Activated CD8-positive, alpha-beta memory T cell treated with anti-CD3 and anti-CD28 coated beads for 1 hour (primary cell): ENCODE results near the gene PRPH.
"Not testable (repeated sequence)": the region's sequence is repeated elsewhere in the genome, so short reads cannot be mapped to it uniquely, and the experiment has no call there.

Experiments used
- DNase-seq, 2 donors: peaks; one replicate each; pipeline ENCODE4 v3.0.0-alpha.2; 2020; ENCODE audit warnings: low read depth in 1 of 2; ENCODE audit errors: extremely low read depth in 1 of 2

The PRPH gene

DNA sequence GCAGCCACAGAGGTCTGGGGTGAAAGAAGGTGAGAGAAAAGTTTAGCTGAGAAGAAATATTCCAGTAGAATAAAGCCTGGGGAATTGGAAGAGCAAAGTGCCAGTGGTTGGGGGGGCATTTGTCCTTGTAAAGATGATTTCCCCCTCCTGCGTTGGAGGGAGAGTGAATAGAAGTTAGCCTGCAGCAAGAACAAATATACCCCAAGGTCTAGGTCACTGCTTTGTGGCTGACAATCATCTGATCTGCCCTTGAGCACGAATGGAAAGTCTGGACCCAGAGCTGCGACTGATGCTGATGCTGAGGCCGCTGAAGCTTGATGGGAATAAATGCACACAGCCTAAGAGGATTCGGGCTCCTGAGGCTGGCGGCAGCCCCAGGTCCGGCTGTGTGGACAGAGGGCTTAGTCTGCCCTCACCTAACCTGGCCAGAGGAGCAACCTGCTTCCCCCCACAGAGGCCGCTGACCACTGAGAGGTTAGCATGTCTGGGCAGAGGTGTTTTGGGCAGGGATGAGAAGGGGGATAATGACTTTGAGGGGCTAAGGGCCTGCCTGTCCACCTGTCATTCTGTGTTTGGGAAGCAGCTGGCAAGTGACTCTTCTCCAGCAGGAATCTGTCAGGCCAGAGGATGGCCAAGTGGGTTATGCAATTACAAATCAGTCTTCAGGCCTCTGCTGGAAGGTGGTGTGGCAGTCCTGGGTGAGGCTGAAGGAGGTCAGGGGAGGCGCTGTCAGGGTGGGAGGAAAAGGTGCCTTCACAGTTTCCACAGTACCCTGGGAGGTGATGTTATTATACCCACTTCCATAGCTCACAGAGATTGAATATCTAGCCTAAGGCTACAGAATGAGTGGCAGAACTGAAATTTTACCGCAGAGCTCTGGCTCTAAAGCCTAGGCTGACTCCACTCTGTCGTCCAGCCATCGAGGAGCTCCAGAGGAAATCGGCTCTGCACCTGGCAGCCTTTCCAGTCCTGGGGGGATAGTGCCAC, 18.4 kb upstream of the PRPH start:
- no peak for DNase-seq

DNA sequence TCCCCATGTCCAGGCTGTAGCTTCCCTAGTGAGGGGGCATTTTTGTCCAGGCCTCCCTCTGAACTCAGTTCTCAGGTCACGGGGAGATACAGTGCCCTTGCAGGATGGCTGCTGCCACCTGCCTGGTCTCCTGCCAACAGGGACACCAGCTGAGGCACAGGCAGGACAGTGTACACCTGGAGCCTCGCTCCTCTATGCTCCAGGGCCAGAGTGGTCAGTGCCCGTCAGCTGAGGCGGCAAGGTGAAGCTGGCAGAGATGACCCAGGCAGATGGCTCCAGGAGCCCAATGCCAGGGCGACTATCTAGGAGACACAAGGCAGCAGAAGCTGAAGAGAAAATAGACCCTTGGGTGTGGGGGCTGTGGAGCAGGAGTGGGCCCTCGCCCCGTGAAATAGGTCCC, 17.5 kb upstream of the PRPH start:
- no peak for DNase-seq

DNA sequence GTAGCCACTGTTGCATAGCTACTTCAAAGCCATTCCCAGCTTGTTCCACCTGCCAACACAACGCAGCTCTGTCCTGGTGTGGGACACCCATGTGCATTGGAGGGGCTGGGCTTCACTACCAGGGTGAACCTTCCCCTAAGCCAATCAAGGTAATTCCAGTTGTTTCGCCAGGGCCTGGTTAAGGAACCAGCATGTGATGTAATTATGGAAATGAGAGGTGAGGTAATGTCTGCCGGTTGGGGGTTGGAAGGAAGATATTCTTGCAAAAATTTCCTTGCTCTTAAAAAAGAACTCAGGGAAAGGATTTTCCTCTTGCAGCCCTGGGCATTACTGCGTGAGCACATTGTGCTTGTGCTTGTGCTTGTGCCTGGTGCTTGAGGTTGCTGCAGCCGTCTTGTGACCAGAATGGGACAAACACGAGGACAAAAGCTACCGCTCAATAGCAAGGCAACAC, 15.2 kb upstream of the PRPH start:
- DNase-seq, result no peak

DNA sequence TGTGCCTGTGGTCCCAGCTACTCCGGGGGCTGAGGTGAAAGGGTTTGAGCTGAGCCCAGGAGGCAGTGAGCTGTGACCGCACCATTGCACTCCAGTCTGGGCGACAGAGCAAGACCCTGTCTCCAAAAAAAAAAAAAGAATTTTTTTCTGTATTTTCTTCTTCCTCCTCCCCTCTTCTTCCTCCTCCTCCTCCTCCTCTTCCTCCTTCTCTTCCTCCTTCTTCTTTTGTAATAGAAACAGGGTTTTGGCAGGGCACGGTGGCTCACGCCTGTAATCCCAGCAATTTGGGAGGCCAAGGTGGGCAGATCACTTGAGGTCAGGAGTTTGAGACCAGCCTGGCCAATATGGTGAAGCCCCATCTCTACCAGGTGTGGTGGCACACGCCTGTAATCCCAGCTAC, 14.4 kb upstream of the PRPH start:
- not testable (repeated sequence) for DNase-seq

DNA sequence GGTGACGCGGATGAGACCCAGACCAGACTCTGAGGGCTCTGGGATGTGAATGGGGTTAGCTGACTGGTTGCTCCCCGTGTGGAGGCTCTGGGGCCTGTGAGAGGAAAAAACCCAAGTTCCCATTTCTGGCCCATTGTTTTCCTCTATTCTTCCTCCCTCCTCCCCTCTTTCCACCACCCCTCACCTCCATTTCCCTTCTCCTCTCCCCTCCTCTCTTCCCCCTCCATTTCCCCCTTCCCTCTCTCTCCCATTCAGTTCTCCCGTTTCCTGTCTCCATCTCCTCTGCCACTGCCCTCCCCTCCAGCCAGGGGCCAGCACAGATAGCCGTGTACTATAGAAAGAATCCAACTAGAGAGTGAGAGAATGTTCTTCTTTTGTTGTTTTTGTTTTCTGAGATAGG, 12.6 kb upstream of the PRPH start:
- no peak for DNase-seq

DNA sequence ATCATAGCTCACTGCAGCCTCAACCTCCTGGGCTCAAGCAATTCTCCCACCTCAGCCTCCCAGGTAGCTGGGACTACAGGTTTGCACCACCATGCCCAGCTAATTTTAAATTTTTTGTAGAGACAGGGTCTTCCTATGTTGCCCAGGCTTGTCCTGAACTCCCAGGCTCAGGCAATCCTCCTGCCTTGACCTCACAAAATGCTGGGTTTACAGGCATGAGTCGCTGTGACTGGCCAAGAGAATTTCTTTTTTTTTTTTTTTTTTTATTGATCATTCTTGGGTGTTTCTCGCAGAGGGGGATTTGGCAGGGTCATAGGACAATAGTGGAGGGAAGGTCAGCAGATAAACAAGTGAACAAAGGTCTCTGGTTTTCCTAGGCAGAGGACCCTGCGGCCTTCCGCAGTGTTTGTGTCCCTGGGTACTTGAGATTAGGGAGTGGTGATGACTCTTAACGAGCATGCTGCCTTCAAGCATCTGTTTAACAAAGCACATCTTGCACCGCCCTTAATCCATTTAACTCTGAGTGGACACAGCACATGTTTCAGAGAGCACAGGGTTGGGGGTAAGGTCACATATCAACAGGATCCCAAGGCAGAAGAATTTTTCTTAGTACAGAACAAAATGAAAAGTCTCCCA, 12.1 kb upstream of the PRPH start:
- DNase-seq, result not testable (repeated sequence)

DNA sequence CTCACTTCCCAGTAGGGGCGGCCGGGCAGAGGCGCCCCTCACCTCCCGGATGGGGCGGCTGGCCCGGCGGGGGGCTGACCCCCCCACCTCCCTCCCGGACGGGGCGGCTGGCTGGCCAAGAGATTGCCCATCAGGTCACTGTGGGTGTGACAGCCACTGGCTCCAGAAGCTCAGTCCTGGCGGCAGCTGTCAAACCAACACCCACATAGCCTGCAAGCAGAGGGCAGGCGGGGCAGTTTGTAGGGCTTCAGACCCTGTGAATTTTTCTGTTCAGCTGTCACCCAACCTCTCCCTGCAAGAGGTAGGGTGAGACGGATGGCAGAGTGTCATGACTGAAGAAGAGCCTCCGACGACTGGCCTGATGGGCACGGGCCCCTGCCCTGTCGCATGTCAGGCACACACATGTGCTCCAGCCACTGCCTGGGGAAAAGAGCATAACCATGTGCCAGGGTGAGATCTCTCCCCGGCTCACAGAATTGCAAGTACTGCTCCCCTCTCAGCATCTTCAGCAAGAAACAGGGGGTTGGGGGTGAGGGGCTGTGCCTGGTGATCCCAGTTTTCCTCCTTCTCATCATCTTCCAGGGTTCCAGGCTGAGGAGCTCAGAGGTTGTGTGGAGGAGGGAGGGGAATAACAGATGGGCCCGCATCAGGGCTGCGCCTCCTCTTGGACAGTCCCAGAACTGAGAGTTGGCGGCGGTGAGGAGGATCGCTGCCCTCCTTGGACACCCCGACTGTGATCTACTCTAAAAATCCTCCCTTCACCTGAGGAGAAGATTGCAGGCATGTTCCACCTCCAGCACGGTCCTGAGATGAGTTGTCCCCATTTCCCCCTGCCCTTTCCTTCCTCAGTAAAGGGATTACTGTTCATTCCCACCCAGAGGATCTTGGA, 11.2 kb upstream of the PRPH start:
- DNase-seq, result no peak

DNA sequence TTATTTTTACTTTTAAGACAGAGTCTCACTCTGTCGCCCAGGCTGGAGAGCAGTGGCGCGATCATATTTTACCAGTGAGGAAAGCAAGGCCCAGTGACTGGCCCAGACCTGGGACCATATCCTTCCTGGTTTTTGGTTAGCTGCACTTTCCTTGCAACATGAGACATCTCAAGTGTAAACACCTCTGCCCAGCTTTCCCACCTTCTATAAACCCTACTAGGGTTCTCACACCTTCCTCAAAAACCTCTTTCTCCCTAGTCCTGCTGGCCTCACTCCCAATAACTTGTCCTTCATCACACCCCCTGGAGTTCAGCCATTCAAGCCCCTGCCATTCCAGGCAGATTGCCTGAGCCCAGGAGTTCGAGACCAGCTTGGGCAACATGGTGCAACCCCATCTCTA, 10.3 kb upstream of the PRPH start:
- DNase-seq, result no peak

DNA sequence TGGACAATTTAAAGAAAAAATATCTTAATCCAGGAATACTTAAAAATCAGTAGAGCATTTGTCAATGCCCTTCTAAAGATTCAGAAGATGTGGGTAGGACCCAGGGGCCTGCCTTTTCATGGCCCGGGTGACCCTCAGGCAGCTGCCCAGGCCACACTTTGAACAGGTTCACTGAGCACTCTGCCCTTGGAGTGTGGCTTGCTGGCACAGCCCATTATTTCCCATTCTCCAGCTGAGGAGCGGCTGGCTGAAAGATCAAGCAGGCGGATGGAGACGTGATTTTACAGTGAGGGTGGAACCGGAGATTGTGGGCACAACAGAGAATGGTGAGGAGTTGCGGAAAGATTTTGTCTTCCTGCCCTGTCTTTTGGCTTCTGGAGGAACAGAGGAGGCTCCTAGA, 7.1 kb upstream of the PRPH start:
- DNase-seq, result no peak

DNA sequence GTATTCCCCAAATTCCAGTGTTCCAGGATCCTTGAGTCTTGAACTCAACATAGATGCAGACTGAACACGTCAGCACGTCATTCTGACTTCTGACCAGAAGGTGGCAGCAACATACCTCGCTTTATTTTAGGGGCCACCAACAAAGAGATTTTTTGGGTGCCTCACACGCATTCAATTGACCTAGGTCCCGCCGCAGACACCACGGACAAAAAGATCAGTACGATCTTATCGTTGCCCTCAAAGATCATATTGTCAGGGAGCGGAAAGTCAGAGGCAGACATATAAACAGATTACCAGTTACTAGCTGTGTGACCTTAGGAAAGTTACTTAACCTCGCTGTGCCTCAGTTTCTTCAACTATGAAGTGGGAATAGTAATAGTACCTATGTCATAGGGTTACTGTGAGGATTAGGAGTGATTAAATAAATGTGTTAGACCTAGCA, 6.5 kb upstream of the PRPH start:
- peak in 1 of 2 donors; percentile 42 for DNase-seq

DNA sequence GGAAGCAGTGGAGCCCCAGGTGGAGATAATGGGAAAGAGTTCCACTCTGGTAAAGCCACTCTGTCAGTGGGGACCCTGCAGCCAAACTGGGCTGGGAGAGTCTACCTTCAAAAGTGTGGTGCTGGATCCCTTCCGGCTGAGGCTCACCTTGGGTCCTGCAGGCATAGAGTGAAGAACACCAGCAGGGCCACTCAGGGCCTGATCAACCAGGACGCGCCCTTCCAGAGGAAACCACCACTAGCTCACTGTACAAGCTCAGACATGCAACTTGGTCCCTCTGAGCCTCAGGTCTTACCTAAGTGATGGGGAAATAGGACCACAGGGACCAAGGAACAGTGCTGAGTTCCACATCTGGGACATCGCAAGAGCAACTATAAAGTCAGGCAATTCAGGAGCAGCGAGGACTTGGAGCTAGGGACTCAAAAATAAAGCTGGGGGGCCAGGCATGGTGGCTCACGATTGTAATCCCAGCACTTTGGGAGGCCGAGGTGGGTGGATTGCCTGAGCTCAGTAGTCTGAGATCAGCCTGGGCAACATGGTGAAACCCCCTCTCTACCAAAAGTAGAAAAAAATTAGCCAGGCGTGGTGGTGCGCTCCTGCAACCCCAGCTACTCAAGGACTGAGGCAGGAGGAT, 5.9 kb upstream of the PRPH start:
- DNase-seq, result no peak

DNA sequence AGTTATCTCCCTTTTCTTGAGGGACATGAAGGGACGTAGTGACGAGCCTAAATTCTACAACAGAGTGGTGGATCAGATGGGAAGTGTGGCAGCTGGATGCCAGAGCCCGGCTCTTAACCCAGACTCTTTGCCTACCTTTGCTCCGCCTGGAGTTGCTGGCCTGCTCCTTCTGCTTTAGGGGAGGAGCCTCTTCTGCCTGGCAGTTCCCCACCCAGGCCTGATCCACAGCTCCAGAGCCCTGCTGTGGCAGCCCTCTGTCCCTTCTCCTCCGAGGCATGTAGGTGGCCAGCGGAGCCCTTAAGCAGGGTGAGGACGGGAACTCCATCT, 2.3 kb upstream of the PRPH start:
- no peak for DNase-seq

DNA sequence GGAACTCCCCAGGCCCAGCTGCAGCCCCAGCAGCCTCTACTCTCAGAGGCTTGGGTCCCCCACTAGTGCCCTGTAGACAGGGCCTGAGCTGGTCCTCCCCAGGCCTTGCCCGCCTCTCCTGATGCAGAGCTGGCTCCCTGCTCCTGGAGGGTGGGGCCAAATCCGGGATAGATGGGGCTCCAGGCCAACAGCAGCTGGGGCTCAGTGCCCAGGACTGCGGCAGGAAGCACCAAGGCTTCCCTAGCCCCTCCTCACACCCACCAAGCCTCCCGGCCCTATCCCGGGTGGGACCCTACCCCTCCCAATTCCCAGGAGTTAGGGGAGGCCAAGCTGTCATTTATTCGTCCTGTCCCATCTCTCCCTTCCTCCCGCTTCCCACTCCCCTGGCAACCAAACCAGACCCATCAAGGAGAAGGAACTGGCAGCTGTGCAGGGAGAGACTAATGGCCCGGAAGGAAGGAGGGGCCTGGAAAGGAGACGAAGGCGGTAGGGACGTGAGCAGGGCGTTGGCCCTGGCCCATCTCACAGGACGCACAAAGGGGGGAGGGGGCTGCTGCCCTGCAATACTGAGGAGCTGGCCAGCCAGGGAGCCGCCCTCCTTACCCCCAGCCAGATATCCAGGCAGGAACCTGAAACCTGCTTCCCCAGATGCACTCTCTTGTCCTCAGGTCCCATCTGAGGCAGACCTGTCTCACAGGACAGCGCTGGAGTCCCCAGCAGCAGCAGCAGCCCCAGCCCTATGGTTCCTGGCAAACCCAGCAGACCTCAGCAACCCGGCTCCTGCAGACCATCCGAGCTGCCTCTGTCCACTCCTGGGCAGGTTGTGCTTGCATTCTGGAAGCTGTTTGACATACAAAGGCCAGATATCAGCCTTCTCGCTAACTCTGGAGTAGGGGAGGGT, 1.6 kb upstream of the PRPH start:
- DNase-seq, result no peak

DNA sequence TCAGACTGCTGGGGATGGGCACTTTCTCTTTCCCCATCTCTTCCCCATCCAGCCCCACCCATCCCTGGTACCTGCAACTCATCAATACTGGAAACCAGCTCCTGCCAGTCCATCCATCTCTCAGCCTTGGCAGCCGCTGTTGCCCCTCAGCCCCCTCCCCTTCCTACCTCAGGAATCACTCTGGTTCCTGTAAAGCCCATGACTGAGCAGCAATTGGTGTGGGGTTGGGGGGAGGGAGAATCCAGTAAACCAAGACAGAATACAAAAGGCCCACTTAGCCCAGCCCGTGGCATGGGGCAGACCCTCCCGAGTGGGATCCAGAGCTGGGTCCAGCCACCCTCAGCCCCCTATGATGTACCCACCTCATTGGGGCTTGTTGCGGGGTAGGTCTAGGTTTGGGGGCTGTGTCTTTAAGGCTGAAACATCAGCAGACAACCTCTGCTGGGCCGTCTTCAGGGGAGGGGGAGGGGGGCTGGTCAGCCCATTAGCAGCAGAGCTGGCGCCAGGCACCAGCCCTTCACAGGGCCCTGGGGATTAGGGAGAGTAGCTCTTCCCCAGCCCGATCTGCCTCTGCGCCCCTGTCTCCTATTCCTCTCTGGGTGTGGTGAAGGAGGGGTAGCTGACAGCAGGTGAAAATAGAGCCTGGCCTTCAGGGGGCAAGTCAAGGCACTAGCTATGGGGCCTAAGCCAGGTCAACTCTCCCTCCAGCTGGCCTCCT, 702 bp upstream of the PRPH start:
- no peak for DNase-seq

DNA sequence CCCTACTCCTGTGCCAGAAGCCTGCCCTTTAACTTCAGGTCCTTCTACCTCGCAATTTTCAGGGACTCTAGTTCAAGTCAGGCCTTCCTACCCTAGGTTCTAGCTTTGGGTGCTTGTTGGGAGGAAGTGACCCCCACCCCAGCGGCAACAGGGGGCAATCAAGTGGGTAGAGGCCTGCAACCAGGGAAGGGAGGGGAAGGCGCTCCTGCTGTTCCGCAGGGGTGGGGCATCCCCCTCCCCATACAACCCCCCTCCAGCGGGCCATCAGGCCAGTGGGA, 204 bp upstream of the PRPH start:
- no peak for DNase-seq

DNA sequence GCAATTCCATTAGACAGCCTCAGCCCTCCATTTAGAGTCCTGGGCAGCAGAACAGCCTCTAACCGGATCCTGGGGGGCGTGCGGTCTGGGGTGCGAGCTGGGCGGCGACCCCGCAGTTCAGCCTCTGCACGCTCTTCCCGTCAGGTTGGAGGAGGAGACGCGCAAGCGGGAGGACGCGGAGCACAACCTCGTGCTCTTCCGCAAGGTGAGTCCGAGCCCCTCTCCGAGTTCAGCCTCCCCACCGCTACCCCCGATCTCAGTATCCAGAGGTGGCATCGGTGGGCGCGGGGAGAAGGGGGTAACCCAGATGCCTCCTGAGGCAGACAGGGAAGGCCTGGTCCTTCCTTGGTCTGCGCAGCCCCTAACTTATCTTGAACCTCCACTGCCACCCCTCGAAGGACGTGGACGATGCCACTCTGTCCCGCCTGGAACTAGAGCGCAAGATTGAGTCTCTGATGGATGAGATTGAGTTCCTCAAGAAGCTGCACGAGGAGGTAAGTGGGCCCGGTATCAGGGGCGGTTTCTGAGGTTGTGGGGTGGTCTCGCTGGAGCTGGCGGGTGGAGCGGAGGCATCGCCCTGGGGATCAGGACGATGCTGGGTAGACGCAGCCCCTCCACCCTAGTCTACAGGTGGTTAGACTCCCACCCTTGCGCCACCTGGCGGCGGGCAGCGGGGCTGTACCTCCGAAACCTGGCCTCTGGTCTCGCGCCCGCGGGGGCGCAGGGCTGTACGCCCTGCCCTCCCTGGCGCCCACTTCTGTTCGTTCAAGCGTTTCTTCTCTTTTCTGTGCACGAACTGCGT, 1.3 kb downstream of the PRPH start:
- peak in 1 of 2 donors; percentile 53 for DNase-seq

DNA sequence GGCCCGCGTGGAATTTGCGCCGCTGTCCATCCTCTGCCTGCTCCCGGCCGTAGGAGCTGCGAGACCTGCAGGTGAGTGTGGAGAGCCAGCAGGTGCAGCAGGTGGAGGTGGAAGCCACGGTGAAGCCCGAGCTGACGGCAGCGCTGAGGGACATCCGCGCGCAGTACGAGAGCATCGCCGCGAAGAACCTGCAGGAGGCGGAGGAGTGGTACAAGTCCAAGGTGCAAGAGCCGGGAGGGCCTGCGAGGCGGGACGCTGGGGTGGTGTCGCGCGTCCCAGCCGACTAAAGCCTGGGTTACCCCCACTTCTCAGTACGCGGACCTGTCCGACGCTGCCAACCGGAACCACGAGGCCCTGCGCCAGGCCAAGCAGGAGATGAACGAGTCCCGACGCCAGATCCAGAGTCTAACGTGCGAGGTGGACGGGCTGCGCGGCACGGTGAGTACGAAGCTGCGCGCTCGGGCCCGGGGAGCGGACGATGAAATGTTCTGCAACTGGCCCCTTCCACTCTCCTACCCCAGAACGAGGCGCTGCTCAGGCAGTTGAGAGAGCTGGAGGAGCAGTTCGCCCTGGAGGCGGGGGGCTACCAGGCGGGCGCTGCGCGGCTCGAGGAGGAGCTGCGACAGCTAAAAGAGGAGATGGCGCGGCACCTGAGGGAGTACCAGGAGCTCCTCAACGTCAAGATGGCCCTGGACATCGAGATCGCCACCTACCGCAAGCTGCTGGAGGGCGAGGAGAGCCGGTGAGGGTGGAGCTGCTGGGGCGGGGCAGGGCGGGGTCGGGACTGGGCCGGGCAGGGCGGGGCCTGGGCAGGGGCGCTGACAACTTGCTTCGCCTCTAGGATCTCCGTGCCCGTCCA, 2.1 kb downstream of the PRPH start:
- no peak for DNase-seq

DNA sequence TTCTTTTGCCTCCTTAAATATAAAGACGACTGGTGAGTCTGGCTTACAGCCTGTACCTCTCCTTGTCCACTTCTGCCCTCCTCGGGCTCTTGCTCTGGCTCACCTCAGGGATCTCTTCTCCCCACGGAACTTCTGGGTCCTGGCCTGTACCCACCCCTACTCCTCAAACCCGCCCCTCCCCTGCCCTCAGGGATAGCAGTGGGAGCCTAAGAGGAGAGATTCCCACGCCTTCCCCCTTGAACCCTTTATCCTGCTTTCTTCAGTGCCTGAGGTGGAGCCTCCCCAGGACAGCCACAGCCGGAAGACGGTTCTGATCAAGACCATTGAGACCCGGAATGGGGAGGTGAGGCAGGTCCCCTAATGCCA, 2.7 kb downstream of the PRPH start:
- DNase-seq, result no peak
